LNCAP (cell line): ENCODE measurements around the gene ABCA8.

Experiments
- CTCF ChIP-seq: fragments of 450-650 bp; IDR thresholded peaks from 2 replicates; pipeline ENCODE4 v1.5.1; 2017; ENCODE audit warnings: mild to moderate bottlenecking

ABCA8 gene

GRCh38 chr17:68897557-68897956 is 57.6 kb downstream of the ABCA8 start:
- TF ChIP-seq CTCF: no peak

DNA sequence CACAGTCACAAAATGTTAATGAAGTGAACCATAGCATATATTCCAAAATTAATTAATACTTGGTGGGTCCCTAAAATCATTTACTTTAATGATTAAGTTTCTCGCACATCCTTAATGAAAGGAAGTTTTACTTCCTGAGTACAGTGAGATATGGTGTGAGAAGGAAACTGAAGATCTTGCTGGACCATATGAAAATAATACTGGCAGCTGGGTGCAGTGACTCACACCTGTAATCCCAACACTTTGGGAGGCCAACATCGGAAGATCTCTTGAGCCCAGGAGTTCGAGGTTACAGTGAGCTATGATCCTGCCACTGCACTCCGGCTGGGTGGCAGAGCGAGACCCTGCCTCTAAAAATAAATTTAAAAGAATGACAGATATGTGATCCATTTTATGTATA is 62.5 kb downstream of the ABCA8 start:
- TF ChIP-seq CTCF: no peak

DNA sequence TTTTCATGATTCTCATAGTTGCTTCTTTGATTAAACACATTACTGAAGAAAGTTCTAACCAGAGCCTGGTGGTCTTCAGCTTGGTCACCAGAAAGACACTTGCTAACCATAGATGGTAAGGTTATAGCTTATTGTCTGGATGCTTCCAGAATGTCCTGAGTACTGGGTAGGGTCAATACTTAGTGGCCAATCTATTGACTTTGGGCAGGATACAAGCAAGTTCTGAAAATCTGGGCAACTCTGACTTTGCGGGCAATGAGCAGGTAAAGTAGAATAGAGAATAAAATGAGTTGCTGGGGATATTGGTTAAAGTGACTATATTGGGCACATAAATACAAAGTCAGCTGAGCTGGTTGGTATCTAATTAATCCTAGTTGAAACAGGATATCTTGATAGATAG is 63.0 kb downstream of the ABCA8 start:
- TF ChIP-seq CTCF: no peak

GRCh38 chr17:68886401-68886800 is 68.8 kb downstream of the ABCA8 start:
- no peak for TF ChIP-seq CTCF

DNA sequence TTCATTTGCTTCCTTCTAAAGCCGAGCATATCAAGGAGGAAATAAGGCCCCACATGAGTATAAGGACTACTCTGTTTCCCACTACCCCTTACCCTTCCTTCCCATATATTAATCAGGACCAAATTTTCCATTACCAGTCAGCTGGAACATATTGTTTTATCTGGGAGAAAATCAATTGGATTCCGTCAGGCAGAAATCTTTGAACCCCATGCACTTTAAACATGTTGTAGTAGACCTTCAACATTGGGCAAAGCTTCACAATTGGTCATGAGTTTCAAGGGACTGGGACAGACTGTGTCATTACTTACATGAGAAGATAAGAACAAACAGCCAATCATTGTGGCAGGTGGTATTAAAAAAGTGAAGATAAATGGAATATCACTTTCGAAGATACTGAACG is 70.3 kb downstream of the ABCA8 start:
- TF ChIP-seq CTCF: no peak

- no peak for TF ChIP-seq CTCF
Measured at GRCh38 chr17:68878226-68878885, 76.8 kb downstream of the ABCA8 start.

GRCh38 chr17:68871447-68871846 is 83.7 kb downstream of the ABCA8 start:
- no peak for TF ChIP-seq CTCF

DNA sequence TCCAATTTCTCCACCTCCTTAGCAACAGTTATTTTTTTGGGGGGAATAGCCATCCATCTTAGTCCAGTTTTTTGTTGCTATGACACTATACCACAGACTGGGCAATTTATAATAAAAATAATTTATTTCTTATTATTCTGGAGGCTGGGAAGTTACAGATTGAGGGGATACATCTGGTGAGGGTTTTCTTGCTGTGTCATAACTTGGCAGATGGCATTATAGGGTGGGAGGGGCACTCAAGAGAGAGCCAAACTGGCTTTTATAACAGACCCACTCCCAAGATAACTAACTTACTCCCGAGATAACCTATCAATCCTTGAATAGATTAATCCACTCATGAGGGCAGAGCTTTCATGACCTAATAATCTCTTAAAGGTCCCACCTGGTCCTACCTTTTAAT is 84.2 kb downstream of the ABCA8 start:
- TF ChIP-seq CTCF: no peak
